ENCODE measurements around the gene ZNF595.
"Not testable (repeated sequence)": the region's sequence is repeated elsewhere in the genome, so short reads cannot be mapped to it uniquely, and the experiment has no call there.

DNA sequence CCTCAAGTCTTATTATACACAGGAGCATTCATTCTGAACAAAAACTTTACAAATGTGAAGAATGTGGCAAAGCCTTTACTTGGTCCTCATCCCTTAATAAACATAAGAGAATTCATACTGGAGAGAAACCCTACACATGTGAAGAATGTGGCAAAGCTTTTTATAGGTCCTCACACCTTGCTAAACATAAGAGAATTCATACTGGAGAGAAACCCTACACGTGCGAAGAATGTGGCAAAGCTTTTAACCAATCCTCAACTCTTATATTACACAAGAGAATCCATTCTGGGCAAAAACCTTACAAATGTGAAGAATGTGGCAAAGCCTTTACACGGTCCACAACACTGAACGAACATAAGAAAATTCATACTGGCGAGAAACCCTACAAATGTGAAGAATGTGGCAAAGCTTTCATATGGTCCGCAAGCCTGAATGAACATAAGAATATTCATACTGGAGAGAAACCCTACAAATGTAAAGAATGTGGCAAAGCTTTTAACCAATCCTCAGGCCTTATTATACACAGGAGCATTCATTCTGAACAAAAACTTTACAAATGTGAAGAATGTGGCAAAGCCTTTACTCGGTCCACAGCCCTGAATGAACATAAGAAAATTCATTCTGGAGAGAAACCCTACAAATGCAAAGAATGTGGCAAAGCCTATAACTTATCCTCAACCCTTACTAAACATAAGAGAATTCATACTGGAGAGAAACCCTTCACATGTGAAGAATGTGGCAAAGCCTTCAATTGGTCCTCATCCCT, 33.6 kb downstream of the ZNF595 start:
- TF ChIP-seq, protein P1, sequence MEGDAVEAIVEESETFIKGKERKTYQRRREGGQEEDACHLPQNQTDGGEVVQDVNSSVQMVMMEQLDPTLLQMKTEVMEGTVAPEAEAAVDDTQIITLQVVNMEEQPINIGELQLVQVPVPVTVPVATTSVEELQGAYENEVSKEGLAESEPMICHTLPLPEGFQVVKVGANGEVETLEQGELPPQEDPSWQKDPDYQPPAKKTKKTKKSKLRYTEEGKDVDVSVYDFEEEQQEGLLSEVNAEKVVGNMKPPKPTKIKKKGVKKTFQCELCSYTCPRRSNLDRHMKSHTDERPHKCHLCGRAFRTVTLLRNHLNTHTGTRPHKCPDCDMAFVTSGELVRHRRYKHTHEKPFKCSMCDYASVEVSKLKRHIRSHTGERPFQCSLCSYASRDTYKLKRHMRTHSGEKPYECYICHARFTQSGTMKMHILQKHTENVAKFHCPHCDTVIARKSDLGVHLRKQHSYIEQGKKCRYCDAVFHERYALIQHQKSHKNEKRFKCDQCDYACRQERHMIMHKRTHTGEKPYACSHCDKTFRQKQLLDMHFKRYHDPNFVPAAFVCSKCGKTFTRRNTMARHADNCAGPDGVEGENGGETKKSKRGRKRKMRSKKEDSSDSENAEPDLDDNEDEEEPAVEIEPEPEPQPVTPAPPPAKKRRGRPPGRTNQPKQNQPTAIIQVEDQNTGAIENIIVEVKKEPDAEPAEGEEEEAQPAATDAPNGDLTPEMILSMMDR (IDR thresholded peaks at IDR 0.05): not testable (repeated sequence)
- not testable (repeated sequence) for TF ChIP-seq ZFX (IDR thresholded peaks at IDR 0.05; ENCODE audit: borderline replicate concordance)
